Astrocyte of the hippocampus (primary cell): Measurements from ENCODE around the gene FAXC.
"Not testable (repeated sequence)": the region's sequence is repeated elsewhere in the genome, so short reads cannot be mapped to it uniquely, and the experiment has no call there.

Experiments
- DNase-seq: peaks from one replicate; pipeline ENCODE4 v3.0.0; 2011; ENCODE audit warnings: low read depth, low spot score

FAXC gene

GRCh38 chr6:99285881-99286280 is 63.6 kb downstream of the FAXC start:
- DNase-seq, result no peak

- DNase-seq, result peak; percentile 29
Measured at GRCh38 chr6:99282479-99283062, 66.9 kb downstream of the FAXC start.

GRCh38 chr6:99276747-99277146 is 72.7 kb downstream of the FAXC start:
- DNase-seq, result peak; percentile 24

GRCh38 chr6:99270826-99271225 is 78.6 kb downstream of the FAXC start:
- DNase-seq, result no peak

- DNase-seq, result no peak
Measured at GRCh38 chr6:99270030-99270429, 79.4 kb downstream of the FAXC start.

GRCh38 chr6:99269207-99269606 is 80.3 kb downstream of the FAXC start:
- DNase-seq, result no peak

- not testable (repeated sequence) for DNase-seq
Measured at GRCh38 chr6:99266996-99267395, 82.5 kb downstream of the FAXC start.

GRCh38 chr6:99265447-99265846 is 84.0 kb downstream of the FAXC start:
- not testable (repeated sequence) for DNase-seq

GRCh38 chr6:99254616-99255550 is 94.6 kb downstream of the FAXC start:
- no peak for DNase-seq

- DNase-seq, result no peak
Measured at GRCh38 chr6:99253271-99253670, 96.2 kb downstream of the FAXC start.

- DNase-seq, result no peak
Measured at GRCh38 chr6:99252421-99252820, 97.1 kb downstream of the FAXC start.

- no peak for DNase-seq
Measured at GRCh38 chr6:99250476-99250875, 99.0 kb downstream of the FAXC start.

- DNase-seq, result no peak
Measured at GRCh38 chr6:99246602-99247001, 102.9 kb downstream of the FAXC start.

GRCh38 chr6:99241905-99242534 is 107.5 kb downstream of the FAXC start:
- DNase-seq, result peak; percentile 72

GRCh38 chr6:99236010-99236409 is 113.5 kb downstream of the FAXC start:
- DNase-seq, result no peak

- DNase-seq, result no peak
Measured at GRCh38 chr6:99233219-99233618, 116.3 kb downstream of the FAXC start.

GRCh38 chr6:99232056-99232455 is 117.4 kb downstream of the FAXC start:
- DNase-seq, result no peak

GRCh38 chr6:99225172-99225571 is 124.3 kb downstream of the FAXC start:
- no peak for DNase-seq
